Osteoblast (primary cell): ENCODE results near the gene CILP2. TPM values are rescaled to one million over a fixed set of nuclear protein-coding genes. Genes with fewer than 3 reads are reported as not detected.

Experiments
- DNase-seq: peaks from one replicate; pipeline ENCODE4 v3.0.0; 2011; ENCODE audit warnings: low spot score, mixed read lengths; ENCODE audit not compliant: insufficient read length; ENCODE audit errors: missing footprints
- H2AFZ ChIP-seq: 2 replicates; pipeline ENCODE4 v1.6.0; 2011; ENCODE audit warnings: mild to moderate bottlenecking, low read length
- H3K27ac ChIP-seq: 2 replicates; pipeline ENCODE4 v1.5.1; 2011; ENCODE audit warnings: mild to moderate bottlenecking, low read depth, low read length, moderate library complexity
- H3K27me3 ChIP-seq: 2 replicates; pipeline ENCODE4 v1.6.0; 2012; ENCODE audit warnings: mild to moderate bottlenecking, control low read depth, inconsistent platforms, low read length, moderate library complexity; ENCODE audit not compliant: insufficient read depth
- H3K36me3 ChIP-seq: 2 replicates; pipeline ENCODE4 v1.5.1; 2011; ENCODE audit warnings: mild to moderate bottlenecking, low read length, control low read depth, moderate library complexity; ENCODE audit not compliant: insufficient read depth
- H3K4me1 ChIP-seq: 2 replicates; pipeline ENCODE4 v1.5.1; 2011; ENCODE audit warnings: mild to moderate bottlenecking, low read length, control low read depth, moderate library complexity; ENCODE audit not compliant: insufficient read depth
- H3K4me2 ChIP-seq: 2 replicates; pipeline ENCODE4 v1.6.0; 2011; ENCODE audit warnings: mild to moderate bottlenecking, low read length; ENCODE audit not compliant: insufficient read depth
- H3K4me3 ChIP-seq: fragments of 200-600 bp; sonication (generic); 3 replicates; pipeline ENCODE4 v1.5.1; 2012; ENCODE audit warnings: mild to moderate bottlenecking, low read length, inconsistent platforms; ENCODE audit not compliant: insufficient read depth
- H3K79me2 ChIP-seq: 2 replicates; pipeline ENCODE4 v1.6.0; 2012; ENCODE audit warnings: mild to moderate bottlenecking, low read length, control low read depth, inconsistent platforms; ENCODE audit not compliant: insufficient read depth
- H3K9me3 ChIP-seq: 2 replicates; pipeline ENCODE4 v1.5.1; 2011; ENCODE audit warnings: low read depth, low read length, control low read depth
- H4K20me1 ChIP-seq: 2 replicates; pipeline ENCODE4 v1.6.0; 2012; ENCODE audit warnings: mild to moderate bottlenecking, low read length, control low read depth; ENCODE audit not compliant: insufficient read depth
- CTCF ChIP-seq: IDR thresholded peaks from 2 replicates; pipeline ENCODE4 v1.5.1; 2011; ENCODE audit warnings: mild to moderate bottlenecking, low read depth, low read length, moderate library complexity; ENCODE audit errors: extremely low read depth
- total RNA-seq: library from RNA; depleted of rRNA; stranded (reverse); fragments of >200 nt; gene quantifications from 2 replicates; pipeline ENCODE4 v1.2.3, GENCODE V29; 2012

Gene CILP2
- total RNA-seq, 1 donor, result 0.72 TPM

GRCh38 chr19:19532806-19533701, 5.0 kb upstream of the CILP2 start:
- no peak for TF ChIP-seq CTCF
- Histone ChIP-seq H3K36me3 (peaks cover 6% of the 10 kb centered on the region), H3K4me3 (no peak overlapping the region), H3K4me2 (no peak overlapping the region), H4K20me1 (peaks cover 4% of the 10 kb centered on the region), H3K27me3 (peaks cover 5% of the 10 kb centered on the region), H3K79me2 (no peaks in the 10 kb centered on the region), H3K27ac (no peak overlapping the region), H2AFZ (no peak overlapping the region), H3K9me3 (no peaks in the 10 kb centered on the region), H3K4me1 (peaks cover 11% of the 10 kb centered on the region)
- peak; percentile 87 for DNase-seq

- Histone ChIP-seq H3K27me3 (peaks cover 11% of the 10 kb centered on the region), H3K79me2 (no peaks in the 10 kb centered on the region), H3K4me1 (peaks cover 14% of the 10 kb centered on the region), H3K27ac (no peak overlapping the region), H3K4me2 (no peak overlapping the region), H3K9me3 (no peaks in the 10 kb centered on the region), H3K36me3 (peaks cover 2% of the 10 kb centered on the region), H4K20me1 (peaks cover 4% of the 10 kb centered on the region), H2AFZ (no peak overlapping the region), H3K4me3 (no peak overlapping the region)
- no peak for TF ChIP-seq CTCF
- DNase-seq, result peak; percentile 78
Observed at GRCh38 chr19:19533841-19534240, 4.2 kb upstream of the CILP2 start.

- Histone ChIP-seq H3K27me3 (peaks cover 14% of the 10 kb centered on the region), H3K79me2 (no peaks in the 10 kb centered on the region), H4K20me1 (peaks cover 4% of the 10 kb centered on the region), H3K4me2 (no peak overlapping the region), H3K36me3 (no peaks in the 10 kb centered on the region), H2AFZ (no peak overlapping the region), H3K27ac (no peak overlapping the region), H3K4me1 (peaks cover 15% of the 10 kb centered on the region), H3K4me3 (no peak overlapping the region), H3K9me3 (no peaks in the 10 kb centered on the region)
- TF ChIP-seq CTCF, result no peak
- peak; percentile 87 for DNase-seq
Observed at GRCh38 chr19:19534556-19535265, 3.4 kb upstream of the CILP2 start.
